Measurements from ENCODE around the gene KY.

DNA sequence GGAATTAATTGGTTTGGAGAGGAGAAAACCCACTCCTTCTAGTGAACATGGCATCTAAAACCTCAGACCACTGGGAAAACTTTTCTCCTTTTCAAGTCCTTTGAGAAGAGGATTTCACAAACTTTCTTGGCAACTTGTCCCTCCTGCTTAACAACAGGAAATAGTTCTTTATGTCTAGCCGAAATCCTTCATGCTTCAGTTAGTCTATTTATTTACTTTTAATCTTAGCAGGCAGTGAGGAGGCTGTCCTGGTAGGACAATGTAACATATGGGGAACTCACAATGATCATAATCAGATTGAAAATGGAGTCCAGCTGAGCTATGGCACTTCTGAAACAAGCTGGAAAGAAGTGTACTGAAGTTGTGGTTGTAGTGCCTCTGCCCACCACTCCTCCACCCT is 50.6 kb downstream of the KY start:
- TF ChIP-seq TAF1 (IDR thresholded peaks at IDR 0.05; ENCODE audit: borderline replicate concordance, insufficient read depth, low read length) (no peak), POLR2AphosphoS5 (IDR thresholded peaks at IDR 0.05; ENCODE audit: low read depth, low read length) (no peak)
